ENCODE data around the gene RNF38.
"Not testable (repeated sequence)": the region's sequence is repeated elsewhere in the genome, so short reads cannot be mapped to it uniquely, and the experiment has no call there.

The RNF38 gene

GRCh38 chr9:36336131-36336907 lies 63.8 kb downstream of the RNF38 start:
- H3K36me3 ChIP-seq (ENCODE audit: insufficient read depth, low read length) = peaks cover 6% of the 10 kb centered on the region
- H3K9me3 ChIP-seq (ENCODE audit: control insufficient read depth, insufficient read depth, low read length) = no peaks in the 10 kb centered on the region
- H3K9ac ChIP-seq (ENCODE audit: low read depth, low read length) = no peak overlapping the region
- H3K4me1 ChIP-seq (ENCODE audit: insufficient read depth, low read length) = no peaks in the 10 kb centered on the region

- Histone ChIP-seq H3K9ac (ENCODE audit: low read depth, low read length) (no peak overlapping the region), H3K36me3 (ENCODE audit: insufficient read depth, low read length) (no peaks in the 10 kb centered on the region; the same call in none of the 2 replicates), H3K4me1 (ENCODE audit: insufficient read depth, low read length) (no peaks in the 10 kb centered on the region), H3K9me3 (ENCODE audit: control insufficient read depth, insufficient read depth, low read length) (no peaks in the 10 kb centered on the region)
Observed at GRCh38 chr9:36332006-36332405, 68.1 kb downstream of the RNF38 start.

GRCh38 chr9:36328798-36329411 lies 71.2 kb downstream of the RNF38 start:
- no peaks in the 10 kb centered on the region for H3K36me3 ChIP-seq (ENCODE audit: insufficient read depth, low read length)
- H3K9me3 ChIP-seq (ENCODE audit: control insufficient read depth, insufficient read depth, low read length) = no peaks in the 10 kb centered on the region
- no peak overlapping the region for H3K9ac ChIP-seq (ENCODE audit: low read depth, low read length)
- H3K4me1 ChIP-seq (ENCODE audit: insufficient read depth, low read length) = no peaks in the 10 kb centered on the region

- H3K9ac ChIP-seq (ENCODE audit: low read depth, low read length) = no peak overlapping the region
- no peaks in the 10 kb centered on the region for H3K4me1 ChIP-seq (ENCODE audit: insufficient read depth, low read length)
- no peaks in the 10 kb centered on the region for H3K36me3 ChIP-seq (ENCODE audit: insufficient read depth, low read length)
- H3K9me3 ChIP-seq (ENCODE audit: control insufficient read depth, insufficient read depth, low read length) = no peaks in the 10 kb centered on the region
Observed at GRCh38 chr9:36325081-36325828, 74.8 kb downstream of the RNF38 start.

GRCh38 chr9:36323926-36324325 lies 76.1 kb downstream of the RNF38 start:
- no peak overlapping the region for H3K9ac ChIP-seq (ENCODE audit: low read depth, low read length)
- H3K4me1 ChIP-seq (ENCODE audit: insufficient read depth, low read length) = peaks cover 8% of the 10 kb centered on the region
- H3K36me3 ChIP-seq (ENCODE audit: insufficient read depth, low read length) = no peaks in the 10 kb centered on the region
- H3K9me3 ChIP-seq (ENCODE audit: control insufficient read depth, insufficient read depth, low read length) = no peaks in the 10 kb centered on the region

- H3K9ac ChIP-seq (ENCODE audit: low read depth, low read length) = no peak overlapping the region
- no peaks in the 10 kb centered on the region for H3K9me3 ChIP-seq (ENCODE audit: control insufficient read depth, insufficient read depth, low read length)
- no peaks in the 10 kb centered on the region for H3K36me3 ChIP-seq (ENCODE audit: insufficient read depth, low read length)
- H3K4me1 ChIP-seq (ENCODE audit: insufficient read depth, low read length) = peaks cover 15% of the 10 kb centered on the region
Observed at GRCh38 chr9:36322462-36322861, 77.6 kb downstream of the RNF38 start.

GRCh38 chr9:36321903-36322302 lies 78.2 kb downstream of the RNF38 start:
- not testable (repeated sequence) for H3K36me3 ChIP-seq (ENCODE audit: insufficient read depth, low read length); H3K9ac ChIP-seq (ENCODE audit: low read depth, low read length); H3K9me3 ChIP-seq (ENCODE audit: control insufficient read depth, insufficient read depth, low read length)
- H3K4me1 ChIP-seq (ENCODE audit: insufficient read depth, low read length) = peaks cover 17% of the 10 kb centered on the region

- Histone ChIP-seq H3K9ac (ENCODE audit: low read depth, low read length) (no peak overlapping the region), H3K36me3 (ENCODE audit: insufficient read depth, low read length) (no peaks in the 10 kb centered on the region), H3K9me3 (ENCODE audit: control insufficient read depth, insufficient read depth, low read length) (no peaks in the 10 kb centered on the region), H3K4me1 (ENCODE audit: insufficient read depth, low read length) (peaks cover 21% of the 10 kb centered on the region)
Observed at GRCh38 chr9:36320466-36320865, 79.6 kb downstream of the RNF38 start.

- Histone ChIP-seq H3K36me3 (ENCODE audit: insufficient read depth, low read length) (no peaks in the 10 kb centered on the region), H3K4me1 (ENCODE audit: insufficient read depth, low read length) (peaks cover 23% of the 10 kb centered on the region)
Observed at GRCh38 chr9:36319806-36320205, 80.3 kb downstream of the RNF38 start.

GRCh38 chr9:36319183-36319582 lies 80.9 kb downstream of the RNF38 start:
- Histone ChIP-seq H3K9ac (ENCODE audit: low read depth, low read length) (no peak overlapping the region), H3K4me1 (ENCODE audit: insufficient read depth, low read length) (peaks cover 23% of the 10 kb centered on the region), H3K36me3 (ENCODE audit: insufficient read depth, low read length) (no peaks in the 10 kb centered on the region), H3K9me3 (ENCODE audit: control insufficient read depth, insufficient read depth, low read length) (no peaks in the 10 kb centered on the region)

More at GRCh38 chr9:36319806-36320205, 80.3 kb downstream of the RNF38 start:
- no peaks in the 10 kb centered on the region for H3K9me3 ChIP-seq (ENCODE audit: control insufficient read depth, insufficient read depth, low read length)
- H3K9ac ChIP-seq (ENCODE audit: low read depth, low read length) = no peak overlapping the region

- Histone ChIP-seq H3K4me1 (ENCODE audit: insufficient read depth, low read length) (peaks cover 23% of the 10 kb centered on the region), H3K36me3 (ENCODE audit: insufficient read depth, low read length) (no peaks in the 10 kb centered on the region), H3K9me3 (ENCODE audit: control insufficient read depth, insufficient read depth, low read length) (no peaks in the 10 kb centered on the region), H3K9ac (ENCODE audit: low read depth, low read length) (no peak overlapping the region)
Observed at GRCh38 chr9:36318212-36318802, 81.8 kb downstream of the RNF38 start.

GRCh38 chr9:36317766-36318165 lies 82.3 kb downstream of the RNF38 start:
- no peaks in the 10 kb centered on the region for H3K9me3 ChIP-seq (ENCODE audit: control insufficient read depth, insufficient read depth, low read length)
- no peaks in the 10 kb centered on the region for H3K36me3 ChIP-seq (ENCODE audit: insufficient read depth, low read length)
- H3K4me1 ChIP-seq (ENCODE audit: insufficient read depth, low read length) = peaks cover 23% of the 10 kb centered on the region
- no peak overlapping the region for H3K9ac ChIP-seq (ENCODE audit: low read depth, low read length)

- no peaks in the 10 kb centered on the region for H3K36me3 ChIP-seq (ENCODE audit: insufficient read depth, low read length)
- H3K9ac ChIP-seq (ENCODE audit: low read depth, low read length) = no peak overlapping the region
- H3K9me3 ChIP-seq (ENCODE audit: control insufficient read depth, insufficient read depth, low read length) = no peaks in the 10 kb centered on the region
- peaks cover 23% of the 10 kb centered on the region for H3K4me1 ChIP-seq (ENCODE audit: insufficient read depth, low read length)
Observed at GRCh38 chr9:36316611-36317317, 83.3 kb downstream of the RNF38 start.

GRCh38 chr9:36316049-36316448 lies 84.0 kb downstream of the RNF38 start:
- Histone ChIP-seq H3K36me3 (ENCODE audit: insufficient read depth, low read length) (no peaks in the 10 kb centered on the region), H3K4me1 (ENCODE audit: insufficient read depth, low read length) (peaks cover 23% of the 10 kb centered on the region), H3K9me3 (ENCODE audit: control insufficient read depth, insufficient read depth, low read length) (no peaks in the 10 kb centered on the region), H3K9ac (ENCODE audit: low read depth, low read length) (no peak overlapping the region)

Measured in ES-I3 (cell line).